DOHH2 (cell line): ENCODE measurements around the gene TLE3.

Experiments
- H3F3A ChIP-seq: fragments of 200-600 bp; sonication (generic), shearing (Covaris generic); 2 replicates; pipeline ENCODE4 v1.6.0; 2016; ENCODE audit warnings: antibody characterized with exemption, mild to moderate bottlenecking; ENCODE audit not compliant: control insufficient read depth, insufficient read depth
- H3K27ac ChIP-seq: fragments of 200-600 bp; sonication (generic); 2 replicates; pipeline ENCODE4 v1.5.1; 2014; ENCODE audit warnings: low read depth, mild to moderate bottlenecking, low read length, moderate library complexity
- H3K27me3 ChIP-seq: fragments of 200-600 bp; sonication (generic); 2 replicates; pipeline ENCODE4 v1.6.1; 2014; ENCODE audit warnings: mild to moderate bottlenecking, low read length, mixed read lengths; ENCODE audit not compliant: control insufficient read depth
- H3K36me3 ChIP-seq: fragments of 200-600 bp; sonication (generic); 2 replicates; pipeline ENCODE4 v1.6.1; 2014; ENCODE audit warnings: mild to moderate bottlenecking, low read length, moderate library complexity, mixed read lengths; ENCODE audit not compliant: control insufficient read depth
- H3K4me1 ChIP-seq: fragments of 200-600 bp; sonication (generic); 2 replicates; pipeline ENCODE4 v1.6.1; 2014; ENCODE audit warnings: mild to moderate bottlenecking, low read length, mixed read lengths; ENCODE audit not compliant: control insufficient read depth
- H3K4me2 ChIP-seq: fragments of 200-600 bp; sonication (generic); 2 replicates; pipeline ENCODE4 v1.6.0; 2014; ENCODE audit warnings: mild to moderate bottlenecking, low read length, moderate library complexity
- H3K4me3 ChIP-seq: fragments of 200-600 bp; sonication (generic); 2 replicates; pipeline ENCODE4 v1.5.1; 2014; ENCODE audit warnings: mild to moderate bottlenecking, low read length, mixed read lengths
- H3K79me2 ChIP-seq: fragments of 200-600 bp; sonication (generic); 2 replicates; pipeline ENCODE4 v1.6.1; 2014; ENCODE audit warnings: mild to moderate bottlenecking, low read length, mixed read lengths; ENCODE audit not compliant: control insufficient read depth
- H3K9me2 ChIP-seq: fragments of 200-600 bp; sonication (generic); replicated peaks from 2 replicates; pipeline ENCODE4 v1.6.1; 2014; ENCODE audit warnings: mild to moderate bottlenecking, low read length, mixed read lengths; ENCODE audit not compliant: control insufficient read depth
- H3K9me3 ChIP-seq: fragments of 200-600 bp; sonication (generic); 2 replicates; pipeline ENCODE4 v1.6.1; 2014; ENCODE audit warnings: antibody characterized with exemption, low read length, mixed read lengths; ENCODE audit not compliant: control insufficient read depth, insufficient read depth
- H4K20me1 ChIP-seq: fragments of 200-600 bp; sonication (generic); 2 replicates; pipeline ENCODE4 v1.6.0; 2014; ENCODE audit warnings: low read depth, mild to moderate bottlenecking, antibody characterized with exemption, low read length, moderate library complexity; ENCODE audit not compliant: control insufficient read depth, insufficient read depth
- EZH2phosphoT487 ChIP-seq: fragments of 200-600 bp; sonication (generic); IDR thresholded peaks from 2 replicates; pipeline ENCODE4 v1.6.1; 2017; ENCODE audit warnings: borderline replicate concordance, mild to moderate bottlenecking, antibody characterized with exemption, low read length, moderate library complexity, mixed read lengths
- TF ChIP-seq, protein P1 (sequence below): fragments of 200-600 bp; sonication (generic); IDR thresholded peaks from one replicate; pipeline ENCODE4 v1.5.1; 2014; ENCODE audit warnings: antibody characterized with exemption, mild to moderate bottlenecking, low read depth, low read length; ENCODE audit not compliant: poor library complexity, severe bottlenecking

TLE3 gene

DNA sequence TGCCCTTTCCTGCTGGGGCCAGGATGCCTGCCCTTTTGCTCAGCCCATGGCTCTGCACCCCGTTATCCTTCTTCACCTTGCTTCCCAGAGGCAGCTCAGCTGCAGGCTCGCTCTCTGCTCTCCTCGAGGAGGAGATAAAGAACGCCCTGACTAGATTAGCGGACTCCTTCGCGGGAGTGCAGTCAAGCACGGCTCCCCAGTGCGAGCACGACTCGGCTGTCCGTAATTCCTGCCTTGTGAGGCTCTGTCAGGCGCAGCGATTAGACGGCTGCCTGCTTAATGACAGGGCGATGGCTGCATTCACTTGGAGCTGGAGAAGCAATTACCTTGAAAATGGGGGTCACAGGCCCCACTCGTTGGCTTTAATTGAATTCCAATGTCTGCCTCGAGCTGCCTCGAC, 25.9 kb downstream of the TLE3 start:
- Histone ChIP-seq H3K4me1 (peaks cover 15% of the 10 kb centered on the region), H4K20me1 (no peaks in the 10 kb centered on the region), H3K79me2 (no peaks in the 10 kb centered on the region; the same call in 1 of the 2 replicates), H3K9me2 (no peaks in the 10 kb centered on the region), H3K36me3 (peaks cover 92% of the 10 kb centered on the region), H3K4me3 (no peak overlapping the region), H3K9me3 (no peaks in the 10 kb centered on the region), H3F3A (no peaks in the 10 kb centered on the region), H3K27ac (no peak overlapping the region), H3K4me2 (no peak overlapping the region), H3K27me3 (no peaks in the 10 kb centered on the region)
- no peak for TF ChIP-seq EZH2phosphoT487
- TF ChIP-seq, protein P1, sequence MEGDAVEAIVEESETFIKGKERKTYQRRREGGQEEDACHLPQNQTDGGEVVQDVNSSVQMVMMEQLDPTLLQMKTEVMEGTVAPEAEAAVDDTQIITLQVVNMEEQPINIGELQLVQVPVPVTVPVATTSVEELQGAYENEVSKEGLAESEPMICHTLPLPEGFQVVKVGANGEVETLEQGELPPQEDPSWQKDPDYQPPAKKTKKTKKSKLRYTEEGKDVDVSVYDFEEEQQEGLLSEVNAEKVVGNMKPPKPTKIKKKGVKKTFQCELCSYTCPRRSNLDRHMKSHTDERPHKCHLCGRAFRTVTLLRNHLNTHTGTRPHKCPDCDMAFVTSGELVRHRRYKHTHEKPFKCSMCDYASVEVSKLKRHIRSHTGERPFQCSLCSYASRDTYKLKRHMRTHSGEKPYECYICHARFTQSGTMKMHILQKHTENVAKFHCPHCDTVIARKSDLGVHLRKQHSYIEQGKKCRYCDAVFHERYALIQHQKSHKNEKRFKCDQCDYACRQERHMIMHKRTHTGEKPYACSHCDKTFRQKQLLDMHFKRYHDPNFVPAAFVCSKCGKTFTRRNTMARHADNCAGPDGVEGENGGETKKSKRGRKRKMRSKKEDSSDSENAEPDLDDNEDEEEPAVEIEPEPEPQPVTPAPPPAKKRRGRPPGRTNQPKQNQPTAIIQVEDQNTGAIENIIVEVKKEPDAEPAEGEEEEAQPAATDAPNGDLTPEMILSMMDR: no peak

DNA sequence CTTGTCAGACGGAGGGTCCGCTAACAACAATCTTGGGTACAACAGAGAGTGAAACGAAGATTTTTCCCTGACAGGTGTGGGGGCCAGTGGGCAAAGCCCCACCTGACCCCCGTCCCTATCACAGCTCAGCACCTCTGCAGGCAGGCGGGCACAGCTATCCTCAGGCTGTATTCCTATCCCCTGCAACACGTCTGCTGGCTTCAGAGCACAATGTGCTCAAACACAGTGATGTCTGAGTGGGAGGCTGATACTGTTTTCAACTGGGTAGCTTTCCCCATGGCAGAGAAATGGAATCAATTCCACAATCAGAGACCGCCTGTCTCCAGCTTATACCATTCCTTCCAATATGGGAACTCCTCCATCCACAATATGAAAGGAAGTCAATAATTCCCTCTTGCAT, 28.0 kb downstream of the TLE3 start:
- Histone ChIP-seq H3F3A (no peaks in the 10 kb centered on the region), H3K4me3 (no peak overlapping the region), H3K79me2 (no peaks in the 10 kb centered on the region), H3K4me1 (peaks cover 15% of the 10 kb centered on the region), H3K9me3 (no peaks in the 10 kb centered on the region), H4K20me1 (no peaks in the 10 kb centered on the region), H3K4me2 (no peak overlapping the region), H3K36me3 (peaks cover 95% of the 10 kb centered on the region), H3K27me3 (no peaks in the 10 kb centered on the region), H3K27ac (no peak overlapping the region), H3K9me2 (no peaks in the 10 kb centered on the region)
- TF ChIP-seq EZH2phosphoT487: no peak
- TF ChIP-seq, protein P1: no peak

DNA sequence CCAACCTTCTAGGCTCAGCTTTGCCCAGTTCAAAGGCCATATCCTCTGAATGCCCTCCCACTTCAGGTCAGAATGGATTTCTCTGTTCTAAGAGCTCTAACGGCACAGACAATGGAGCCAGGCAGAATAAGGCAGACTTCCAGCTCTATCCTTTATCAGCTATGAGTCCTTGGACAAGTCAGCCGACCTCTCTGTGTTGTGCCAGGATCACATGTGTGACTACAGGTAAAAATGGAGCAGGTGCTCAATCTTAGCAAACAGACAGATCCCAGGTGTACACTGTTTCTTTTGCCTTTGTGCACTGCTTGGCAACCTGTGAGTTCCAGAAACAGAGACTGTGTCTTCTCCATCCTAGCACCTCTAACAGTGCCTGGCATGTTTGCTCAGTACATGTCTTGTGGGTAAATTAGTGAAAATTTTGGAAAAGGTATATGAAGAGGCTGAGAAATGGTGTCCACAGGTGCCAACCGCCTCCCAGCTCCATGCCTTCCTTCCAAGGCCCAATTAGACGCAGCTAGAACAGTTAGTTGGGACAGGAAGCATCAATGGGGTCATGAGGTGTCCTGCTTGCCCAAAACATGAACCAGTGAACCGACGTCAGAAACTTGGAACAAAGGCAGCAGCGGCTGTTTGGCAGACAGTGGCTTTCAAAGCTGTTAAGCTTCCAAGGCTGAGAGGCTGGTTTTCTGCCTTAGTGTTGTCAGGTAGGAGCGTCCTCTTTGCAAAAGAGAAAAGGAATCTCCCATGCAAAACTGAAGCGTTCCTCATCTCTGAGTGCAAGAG, 28.7 kb downstream of the TLE3 start:
- peaks cover 93% of the 10 kb centered on the region for H3K36me3 ChIP-seq
- no peak overlapping the region for H3K4me2 ChIP-seq
- no peaks in the 10 kb centered on the region for H4K20me1 ChIP-seq
- no peaks in the 10 kb centered on the region for H3K9me3 ChIP-seq
- peaks cover 15% of the 10 kb centered on the region for H3K4me1 ChIP-seq
- no peaks in the 10 kb centered on the region for H3K79me2 ChIP-seq
- no peaks in the 10 kb centered on the region for H3K9me2 ChIP-seq
- H3F3A ChIP-seq: no peaks in the 10 kb centered on the region
- no peaks in the 10 kb centered on the region for H3K27me3 ChIP-seq
- no peak overlapping the region for H3K4me3 ChIP-seq
- H3K27ac ChIP-seq: no peak overlapping the region
- TF ChIP-seq, protein P1: no peak
- no peak for TF ChIP-seq EZH2phosphoT487
